HL-60 (cell line): ENCODE measurements around the gene ALDH1L2.

ENCODE experiments used
- GABPA ChIP-seq: IDR thresholded peaks from 2 replicates; pipeline ENCODE4 v1.6.1; 2012; ENCODE audit warnings: low read depth
- POLR2AphosphoS5 ChIP-seq: IDR thresholded peaks from 2 replicates; pipeline ENCODE4 v1.6.1; 2012; ENCODE audit warnings: low read depth
- SPI1 ChIP-seq: IDR thresholded peaks from 2 replicates; pipeline ENCODE4 v1.6.1; 2012; ENCODE audit warnings: low read depth, mild to moderate bottlenecking, borderline replicate concordance
- TF ChIP-seq, protein P1 (sequence below): IDR thresholded peaks from one replicate; pipeline ENCODE4 v1.5.1; 2011; ENCODE audit warnings: low read length, control low read depth, inconsistent platforms; ENCODE audit not compliant: insufficient read depth
- TF ChIP-seq, protein P2 (sequence below): IDR thresholded peaks from 2 replicates; pipeline ENCODE4 v1.6.1; 2012; ENCODE audit warnings: low read depth; ENCODE audit not compliant: insufficient replicate concordance

DNA sequence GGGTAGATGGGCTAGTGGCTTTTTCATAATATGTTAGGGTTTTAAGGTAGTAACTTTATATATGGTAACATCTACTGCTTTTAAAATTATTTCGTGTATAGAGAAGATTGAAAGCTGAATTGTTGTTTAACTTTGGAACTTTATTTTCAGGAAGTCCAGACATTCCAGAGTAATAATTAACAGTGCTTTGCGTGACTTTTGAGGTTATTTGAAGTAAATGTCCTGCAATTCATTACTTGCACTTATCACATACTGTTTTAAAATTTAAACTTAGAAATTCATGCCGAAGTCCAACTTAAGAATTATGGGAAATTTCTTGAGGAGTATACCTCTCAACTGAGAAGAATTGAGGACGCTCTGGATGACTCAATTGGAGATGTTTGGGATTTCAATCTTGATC, 26.6 kb upstream of the ALDH1L2 start:
- TF ChIP-seq, protein P1, sequence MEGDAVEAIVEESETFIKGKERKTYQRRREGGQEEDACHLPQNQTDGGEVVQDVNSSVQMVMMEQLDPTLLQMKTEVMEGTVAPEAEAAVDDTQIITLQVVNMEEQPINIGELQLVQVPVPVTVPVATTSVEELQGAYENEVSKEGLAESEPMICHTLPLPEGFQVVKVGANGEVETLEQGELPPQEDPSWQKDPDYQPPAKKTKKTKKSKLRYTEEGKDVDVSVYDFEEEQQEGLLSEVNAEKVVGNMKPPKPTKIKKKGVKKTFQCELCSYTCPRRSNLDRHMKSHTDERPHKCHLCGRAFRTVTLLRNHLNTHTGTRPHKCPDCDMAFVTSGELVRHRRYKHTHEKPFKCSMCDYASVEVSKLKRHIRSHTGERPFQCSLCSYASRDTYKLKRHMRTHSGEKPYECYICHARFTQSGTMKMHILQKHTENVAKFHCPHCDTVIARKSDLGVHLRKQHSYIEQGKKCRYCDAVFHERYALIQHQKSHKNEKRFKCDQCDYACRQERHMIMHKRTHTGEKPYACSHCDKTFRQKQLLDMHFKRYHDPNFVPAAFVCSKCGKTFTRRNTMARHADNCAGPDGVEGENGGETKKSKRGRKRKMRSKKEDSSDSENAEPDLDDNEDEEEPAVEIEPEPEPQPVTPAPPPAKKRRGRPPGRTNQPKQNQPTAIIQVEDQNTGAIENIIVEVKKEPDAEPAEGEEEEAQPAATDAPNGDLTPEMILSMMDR, result no peak
- TF ChIP-seq, protein P2, sequence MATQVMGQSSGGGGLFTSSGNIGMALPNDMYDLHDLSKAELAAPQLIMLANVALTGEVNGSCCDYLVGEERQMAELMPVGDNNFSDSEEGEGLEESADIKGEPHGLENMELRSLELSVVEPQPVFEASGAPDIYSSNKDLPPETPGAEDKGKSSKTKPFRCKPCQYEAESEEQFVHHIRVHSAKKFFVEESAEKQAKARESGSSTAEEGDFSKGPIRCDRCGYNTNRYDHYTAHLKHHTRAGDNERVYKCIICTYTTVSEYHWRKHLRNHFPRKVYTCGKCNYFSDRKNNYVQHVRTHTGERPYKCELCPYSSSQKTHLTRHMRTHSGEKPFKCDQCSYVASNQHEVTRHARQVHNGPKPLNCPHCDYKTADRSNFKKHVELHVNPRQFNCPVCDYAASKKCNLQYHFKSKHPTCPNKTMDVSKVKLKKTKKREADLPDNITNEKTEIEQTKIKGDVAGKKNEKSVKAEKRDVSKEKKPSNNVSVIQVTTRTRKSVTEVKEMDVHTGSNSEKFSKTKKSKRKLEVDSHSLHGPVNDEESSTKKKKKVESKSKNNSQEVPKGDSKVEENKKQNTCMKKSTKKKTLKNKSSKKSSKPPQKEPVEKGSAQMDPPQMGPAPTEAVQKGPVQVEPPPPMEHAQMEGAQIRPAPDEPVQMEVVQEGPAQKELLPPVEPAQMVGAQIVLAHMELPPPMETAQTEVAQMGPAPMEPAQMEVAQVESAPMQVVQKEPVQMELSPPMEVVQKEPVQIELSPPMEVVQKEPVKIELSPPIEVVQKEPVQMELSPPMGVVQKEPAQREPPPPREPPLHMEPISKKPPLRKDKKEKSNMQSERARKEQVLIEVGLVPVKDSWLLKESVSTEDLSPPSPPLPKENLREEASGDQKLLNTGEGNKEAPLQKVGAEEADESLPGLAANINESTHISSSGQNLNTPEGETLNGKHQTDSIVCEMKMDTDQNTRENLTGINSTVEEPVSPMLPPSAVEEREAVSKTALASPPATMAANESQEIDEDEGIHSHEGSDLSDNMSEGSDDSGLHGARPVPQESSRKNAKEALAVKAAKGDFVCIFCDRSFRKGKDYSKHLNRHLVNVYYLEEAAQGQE, result no peak
- TF ChIP-seq GABPA, result no peak
- TF ChIP-seq POLR2AphosphoS5, result no peak
- no peak for TF ChIP-seq SPI1
